GM21447 (cell line): Measurements from ENCODE around the gene SLC26A2.
"Not testable (repeated sequence)": the region's sequence is repeated elsewhere in the genome, so short reads cannot be mapped to it uniquely, and the experiment has no call there.

Experiments used
- ATAC-seq: cut with Tn5 transposase; IDR thresholded peaks from one replicate; pipeline ENCODE4 v1.9.1; 2021; ENCODE audit not compliant: unreplicated experiment

SLC26A2 gene

GRCh38 chr5:150000990-150001659, 40.6 kb downstream of the SLC26A2 start:
- peak; percentile 23 for ATAC-seq

- ATAC-seq, result peak; percentile 69
These were observed 41.3 kb downstream of the SLC26A2 start for GRCh38 chr5:150001660-150002486.

- ATAC-seq, result no peak
These were observed 45.8 kb downstream of the SLC26A2 start for GRCh38 chr5:150006318-150006717.

- no peak for ATAC-seq
These were observed 46.5 kb downstream of the SLC26A2 start for GRCh38 chr5:150007050-150007449.

GRCh38 chr5:150009671-150010387, 49.3 kb downstream of the SLC26A2 start:
- no peak for ATAC-seq

GRCh38 chr5:150013931-150014330, 53.4 kb downstream of the SLC26A2 start:
- ATAC-seq, result no peak

GRCh38 chr5:150014456-150014855, 53.9 kb downstream of the SLC26A2 start:
- no peak for ATAC-seq

GRCh38 chr5:150015415-150015814, 54.9 kb downstream of the SLC26A2 start:
- ATAC-seq, result no peak

- ATAC-seq, result no peak
These were observed 56.0 kb downstream of the SLC26A2 start for GRCh38 chr5:150016537-150016936.

- no peak for ATAC-seq
These were observed 56.9 kb downstream of the SLC26A2 start for GRCh38 chr5:150017226-150018005.

- no peak for ATAC-seq
These were observed 59.7 kb downstream of the SLC26A2 start for GRCh38 chr5:150020249-150020648.

GRCh38 chr5:150021491-150022157, 61.1 kb downstream of the SLC26A2 start:
- no peak for ATAC-seq

- ATAC-seq, result no peak
These were observed 61.6 kb downstream of the SLC26A2 start for GRCh38 chr5:150022158-150022531.

- no peak for ATAC-seq
These were observed 62.1 kb downstream of the SLC26A2 start for GRCh38 chr5:150022681-150023080.

- no peak for ATAC-seq
These were observed 62.6 kb downstream of the SLC26A2 start for GRCh38 chr5:150023136-150023535.

GRCh38 chr5:150024346-150024984, 63.9 kb downstream of the SLC26A2 start:
- ATAC-seq, result no peak

GRCh38 chr5:150026682-150027172, 66.2 kb downstream of the SLC26A2 start:
- ATAC-seq, result no peak

- not testable (repeated sequence) for ATAC-seq
These were observed 67.5 kb downstream of the SLC26A2 start for GRCh38 chr5:150028047-150028446.

- ATAC-seq, result no peak
These were observed 72.8 kb downstream of the SLC26A2 start for GRCh38 chr5:150033334-150033733.

- ATAC-seq, result no peak
These were observed 74.1 kb downstream of the SLC26A2 start for GRCh38 chr5:150034662-150035061.
